NCI-H82 treated with DMSO at 0.1 percent for 48 hours (cell line): ENCODE measurements around the gene ATP8A2.

ENCODE experiments used
- DNase-seq: peaks from one replicate; lab custom pipeline; 2025; ENCODE audit not compliant: unreplicated experiment; lab: John Stamatoyannopoulos, UW

Gene ATP8A2

GRCh38 chr13:25608181-25608580 is 236.4 kb downstream of the ATP8A2 start:
- peak; percentile 81 for DNase-seq

- no peak for DNase-seq
Observed at GRCh38 chr13:25616674-25617073, 244.9 kb downstream of the ATP8A2 start.

GRCh38 chr13:25619897-25620296 is 248.1 kb downstream of the ATP8A2 start:
- DNase-seq = no peak

GRCh38 chr13:25625414-25625813 is 253.6 kb downstream of the ATP8A2 start:
- no peak for DNase-seq

- DNase-seq = peak; percentile 37
Observed at GRCh38 chr13:25630329-25630900, 258.6 kb downstream of the ATP8A2 start.

- DNase-seq = peak; percentile 12
Observed at GRCh38 chr13:25632166-25632888, 260.6 kb downstream of the ATP8A2 start.

GRCh38 chr13:25633093-25633492 is 261.3 kb downstream of the ATP8A2 start:
- no peak for DNase-seq

- DNase-seq = no peak
Observed at GRCh38 chr13:25645681-25646080, 273.9 kb downstream of the ATP8A2 start.

- no peak for DNase-seq
Observed at GRCh38 chr13:25649001-25649633, 277.3 kb downstream of the ATP8A2 start.

GRCh38 chr13:25652764-25653163 is 281.0 kb downstream of the ATP8A2 start:
- DNase-seq = no peak

GRCh38 chr13:25654322-25654721 is 282.5 kb downstream of the ATP8A2 start:
- DNase-seq = no peak

GRCh38 chr13:25657157-25657556 is 285.4 kb downstream of the ATP8A2 start:
- DNase-seq = no peak

- no peak for DNase-seq
Observed at GRCh38 chr13:25659091-25659795, 287.5 kb downstream of the ATP8A2 start.

GRCh38 chr13:25660996-25661395 is 289.2 kb downstream of the ATP8A2 start:
- no peak for DNase-seq

- peak; percentile 20 for DNase-seq
Observed at GRCh38 chr13:25662516-25662915, 290.7 kb downstream of the ATP8A2 start.

GRCh38 chr13:25668345-25668744 is 296.6 kb downstream of the ATP8A2 start:
- DNase-seq = no peak

- no peak for DNase-seq
Observed at GRCh38 chr13:25673711-25674110, 301.9 kb downstream of the ATP8A2 start.

GRCh38 chr13:25674371-25674770 is 302.6 kb downstream of the ATP8A2 start:
- no peak for DNase-seq

- DNase-seq = no peak
Observed at GRCh38 chr13:25675060-25675459, 303.3 kb downstream of the ATP8A2 start.

GRCh38 chr13:25677956-25678355 is 306.2 kb downstream of the ATP8A2 start:
- no peak for DNase-seq

GRCh38 chr13:25678398-25678797 is 306.6 kb downstream of the ATP8A2 start:
- no peak for DNase-seq

- DNase-seq = no peak
Observed at GRCh38 chr13:25679159-25679558, 307.4 kb downstream of the ATP8A2 start.
